Activated CD4-positive, CD25-positive, alpha-beta regulatory T cell treated with anti-CD3 and anti-CD28 coated beads, Interleukin-2, amount 50 U/mL, for 72 hours (primary cell): ENCODE measurements around the gene TAB2.

Experiments
- DNase-seq: peaks from one replicate; pipeline ENCODE4 v3.0.0; 2021

Gene TAB2, protein sequence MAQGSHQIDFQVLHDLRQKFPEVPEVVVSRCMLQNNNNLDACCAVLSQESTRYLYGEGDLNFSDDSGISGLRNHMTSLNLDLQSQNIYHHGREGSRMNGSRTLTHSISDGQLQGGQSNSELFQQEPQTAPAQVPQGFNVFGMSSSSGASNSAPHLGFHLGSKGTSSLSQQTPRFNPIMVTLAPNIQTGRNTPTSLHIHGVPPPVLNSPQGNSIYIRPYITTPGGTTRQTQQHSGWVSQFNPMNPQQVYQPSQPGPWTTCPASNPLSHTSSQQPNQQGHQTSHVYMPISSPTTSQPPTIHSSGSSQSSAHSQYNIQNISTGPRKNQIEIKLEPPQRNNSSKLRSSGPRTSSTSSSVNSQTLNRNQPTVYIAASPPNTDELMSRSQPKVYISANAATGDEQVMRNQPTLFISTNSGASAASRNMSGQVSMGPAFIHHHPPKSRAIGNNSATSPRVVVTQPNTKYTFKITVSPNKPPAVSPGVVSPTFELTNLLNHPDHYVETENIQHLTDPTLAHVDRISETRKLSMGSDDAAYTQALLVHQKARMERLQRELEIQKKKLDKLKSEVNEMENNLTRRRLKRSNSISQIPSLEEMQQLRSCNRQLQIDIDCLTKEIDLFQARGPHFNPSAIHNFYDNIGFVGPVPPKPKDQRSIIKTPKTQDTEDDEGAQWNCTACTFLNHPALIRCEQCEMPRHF

DNA sequence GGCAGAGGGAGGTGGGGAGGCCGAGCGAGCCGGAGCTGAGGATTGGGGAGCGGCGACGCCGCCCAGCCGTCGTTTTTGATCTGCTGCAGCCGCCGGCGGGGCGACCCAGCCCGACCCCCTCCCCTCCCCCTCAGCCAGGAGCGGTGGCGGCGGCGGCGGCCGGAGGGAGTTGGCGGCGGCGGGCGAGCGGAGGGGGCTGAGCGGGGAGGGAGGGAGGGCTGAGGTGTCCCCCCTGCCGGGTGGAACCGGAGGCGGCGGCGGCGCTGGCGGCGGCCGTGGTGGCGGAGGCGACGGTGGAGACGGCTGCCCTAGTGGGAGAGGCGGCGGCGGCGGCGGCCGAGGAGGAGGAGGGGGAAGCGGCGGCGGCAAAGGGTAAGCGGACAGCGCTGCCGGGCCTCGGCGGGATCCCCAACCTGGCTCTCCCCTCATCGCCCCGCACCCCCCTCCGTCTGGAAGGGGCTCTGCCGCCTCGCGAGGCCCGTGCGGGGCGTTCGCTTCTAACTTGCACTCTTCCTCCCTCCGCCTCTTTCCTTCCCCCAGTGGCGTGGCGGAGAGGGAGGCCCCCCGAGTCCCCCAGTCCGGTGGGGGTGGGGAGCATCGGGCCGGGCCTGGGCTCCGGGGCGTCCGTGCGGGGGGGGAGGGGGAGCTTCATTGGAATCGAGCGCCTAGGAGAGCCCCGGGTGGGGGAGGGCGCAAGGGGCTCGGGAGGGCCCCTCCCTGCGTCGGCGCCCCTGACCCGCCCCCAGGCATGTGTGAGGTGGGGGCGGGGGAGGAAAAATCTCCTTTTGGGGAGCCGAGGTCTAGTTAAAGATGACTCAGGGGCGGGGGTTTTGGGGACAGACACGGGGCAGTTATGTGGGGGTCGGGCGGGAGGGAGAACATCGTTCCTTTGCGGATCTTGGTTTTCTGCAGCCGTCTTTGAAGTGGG lies at the start of gene TAB2:
Gene TAB2 (plus strand): TSS at position 69 of the 928 bp plus-strand sequence. CDS start 52,286 bp downstream, outside the sequence.
- peak; percentile 77 for DNase-seq

DNA sequence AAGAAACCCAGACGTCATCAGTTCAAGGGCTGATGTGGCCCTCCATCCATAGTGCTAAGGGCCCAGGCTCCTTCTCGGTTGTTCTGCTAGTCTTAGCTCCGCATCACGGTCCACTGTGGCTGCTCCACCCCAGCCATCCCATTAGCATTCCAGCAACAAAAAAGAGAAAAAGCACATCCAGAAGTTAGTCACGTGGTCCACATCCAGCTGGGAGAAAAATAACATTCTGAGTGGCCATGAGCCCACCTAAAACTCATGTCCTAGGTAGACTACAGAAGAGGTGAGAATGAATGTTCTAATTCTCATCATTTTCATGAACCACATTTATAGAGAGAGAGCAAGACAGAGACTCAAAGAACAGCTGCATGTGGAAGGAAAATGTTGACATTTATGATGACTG lies 49.4 kb upstream of the TAB2 start:
- no peak for DNase-seq

DNA sequence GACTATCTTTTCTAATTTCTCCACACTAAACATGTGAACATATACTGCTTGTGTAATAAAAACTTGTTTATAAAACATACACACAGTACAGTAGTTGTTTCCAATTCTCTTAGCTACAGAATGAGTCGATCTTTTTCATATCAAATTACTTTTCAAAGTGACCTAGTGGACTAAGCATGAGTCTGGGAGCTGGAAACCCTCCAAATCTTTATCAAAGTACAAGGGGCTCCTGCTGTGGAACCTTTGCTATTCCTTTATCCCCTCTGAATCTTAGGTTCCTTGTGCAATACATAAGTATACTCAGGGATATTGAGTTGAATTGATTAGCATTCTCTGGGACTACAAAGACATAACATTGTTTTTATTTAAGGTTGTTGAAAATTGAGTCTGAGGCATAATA lies 48.7 kb upstream of the TAB2 start:
- DNase-seq = no peak

DNA sequence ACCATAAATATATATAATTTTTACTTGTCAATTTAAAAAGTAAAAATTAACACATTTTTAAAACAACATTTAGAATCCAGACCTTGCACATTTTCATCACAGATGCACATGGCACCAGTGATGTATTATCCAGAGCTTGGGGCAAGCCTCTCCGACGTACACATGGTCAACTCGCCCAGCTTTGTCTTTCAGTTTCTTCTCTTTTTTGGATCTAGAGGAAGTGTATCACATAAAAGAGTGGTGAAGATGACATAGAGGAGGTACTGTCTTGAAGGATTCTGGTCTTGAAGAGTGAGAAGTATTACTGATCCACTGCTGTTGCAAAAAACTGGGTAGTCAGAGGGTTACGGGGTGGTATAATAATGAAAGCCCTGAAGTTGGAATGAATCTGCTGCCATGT lies 46.9 kb upstream of the TAB2 start:
- DNase-seq = no peak

DNA sequence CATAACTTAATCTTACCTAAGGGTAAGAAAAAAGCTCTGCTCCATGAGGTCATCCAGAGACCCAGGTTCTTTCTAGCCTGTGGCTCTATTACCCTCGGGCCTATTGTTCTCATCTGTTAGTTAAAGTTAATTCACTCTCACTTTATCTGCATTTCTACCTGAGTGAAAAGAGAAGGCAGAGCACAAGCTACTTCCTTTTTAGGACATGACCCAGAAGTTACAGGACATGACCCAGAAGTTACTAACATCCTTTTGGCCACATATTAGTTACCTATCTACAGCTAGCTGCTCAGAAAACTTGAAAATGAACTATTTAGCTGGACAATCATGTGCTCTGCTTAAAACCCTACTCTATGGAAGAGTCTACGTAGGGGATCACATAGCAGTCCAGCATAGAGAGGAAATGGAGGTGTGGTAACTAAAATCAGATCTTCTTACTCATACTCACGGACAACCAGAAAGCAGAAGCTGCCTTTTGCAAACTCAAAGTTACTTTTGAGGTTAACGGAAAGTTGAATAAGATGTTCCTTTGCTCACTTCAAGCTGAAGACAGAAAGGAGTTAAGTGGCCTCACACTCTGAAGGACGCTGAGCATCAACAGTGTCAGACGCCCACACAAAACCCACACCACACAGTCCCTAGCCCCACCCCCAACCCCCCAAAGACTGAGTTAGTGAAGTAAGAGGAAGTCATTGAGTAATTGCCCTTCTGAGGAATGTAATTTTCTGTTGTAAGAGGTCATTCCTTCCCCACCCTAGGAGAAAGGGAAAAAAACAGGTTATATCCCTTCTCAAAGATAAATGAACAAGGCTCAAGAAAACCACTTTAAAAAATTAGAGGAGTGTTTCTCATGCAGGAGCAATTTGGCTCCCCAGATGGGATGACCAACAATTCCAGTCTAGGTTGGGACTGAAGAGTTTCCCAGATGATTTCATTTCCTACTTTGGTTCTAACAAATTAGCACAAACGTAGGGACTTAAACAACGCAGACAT lies 45.9 kb upstream of the TAB2 start:
- no peak for DNase-seq

DNA sequence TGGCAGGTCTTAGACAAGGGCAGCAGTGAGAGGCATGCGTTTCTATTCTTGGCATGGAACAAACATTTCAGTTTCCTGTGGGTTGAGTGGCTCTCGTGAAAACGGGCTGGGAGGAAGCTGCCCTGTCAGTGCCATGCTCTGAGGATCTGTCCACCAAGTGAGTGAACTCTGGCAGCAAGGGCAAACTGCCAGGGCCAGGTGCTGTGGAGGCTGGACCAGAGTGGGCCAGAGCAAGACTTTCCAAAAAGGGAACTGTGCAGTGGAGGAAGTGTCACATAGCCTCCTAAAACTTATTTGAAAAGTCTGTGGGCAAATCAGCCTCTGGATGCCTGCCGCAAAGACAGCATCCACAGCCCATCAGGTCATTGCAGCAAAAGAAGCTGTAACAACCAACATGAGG lies 44.2 kb upstream of the TAB2 start:
- no peak for DNase-seq

DNA sequence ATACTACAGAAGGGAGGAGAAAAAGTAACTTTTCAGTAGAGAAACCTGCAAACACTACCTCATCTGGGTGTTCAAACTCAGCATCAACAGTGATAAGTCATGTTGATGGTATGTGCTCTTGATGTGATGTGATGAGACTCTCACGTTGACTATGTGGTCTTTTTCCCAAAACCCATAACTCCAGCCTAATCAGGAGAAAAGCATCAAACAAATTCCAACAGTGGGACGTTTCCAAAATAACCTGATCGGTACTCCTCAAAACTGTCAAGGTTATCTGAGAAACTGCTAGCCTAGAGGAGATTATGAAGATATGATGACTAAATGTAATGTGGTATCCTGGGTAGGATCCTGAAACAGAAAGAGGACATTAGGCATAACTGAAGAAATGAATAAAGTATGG lies 41.9 kb upstream of the TAB2 start:
- DNase-seq = no peak

DNA sequence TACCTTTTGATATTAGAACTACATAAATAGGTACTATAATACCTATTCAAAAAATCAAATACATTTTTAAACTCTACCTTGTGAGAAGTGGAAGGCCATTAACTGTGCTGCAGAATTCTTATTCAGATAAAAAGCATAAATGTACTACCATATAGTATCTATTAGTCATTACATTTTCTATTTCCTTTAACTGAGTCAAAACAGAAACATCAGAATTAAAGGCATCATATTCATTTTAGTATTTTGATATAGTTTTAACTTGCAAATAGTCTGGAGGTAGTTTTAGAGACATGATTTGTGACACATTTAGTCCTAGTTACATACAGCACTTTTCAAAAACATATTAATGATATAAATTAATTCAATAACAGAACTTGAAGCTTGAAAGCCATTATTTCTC lies 39.9 kb upstream of the TAB2 start:
- no peak for DNase-seq

DNA sequence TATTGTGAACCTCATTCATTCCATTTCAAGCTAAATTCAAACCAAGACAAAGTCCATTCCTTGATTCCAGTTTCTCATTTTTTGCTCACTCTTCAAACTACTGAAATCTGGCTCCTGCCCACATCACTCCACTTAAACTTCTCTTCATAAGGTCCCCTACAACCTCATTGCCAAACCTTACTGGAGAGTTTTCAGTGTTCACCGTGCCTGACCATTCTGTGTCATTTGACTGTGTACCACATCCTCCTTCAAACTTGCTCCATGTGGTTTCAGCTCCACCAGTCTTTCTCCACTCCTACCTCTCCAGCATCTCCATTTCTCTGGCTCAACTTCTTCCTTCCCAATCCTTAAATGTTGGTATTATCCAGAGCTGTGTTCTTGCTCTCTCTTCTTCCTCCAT lies 38.5 kb upstream of the TAB2 start:
- no peak for DNase-seq

DNA sequence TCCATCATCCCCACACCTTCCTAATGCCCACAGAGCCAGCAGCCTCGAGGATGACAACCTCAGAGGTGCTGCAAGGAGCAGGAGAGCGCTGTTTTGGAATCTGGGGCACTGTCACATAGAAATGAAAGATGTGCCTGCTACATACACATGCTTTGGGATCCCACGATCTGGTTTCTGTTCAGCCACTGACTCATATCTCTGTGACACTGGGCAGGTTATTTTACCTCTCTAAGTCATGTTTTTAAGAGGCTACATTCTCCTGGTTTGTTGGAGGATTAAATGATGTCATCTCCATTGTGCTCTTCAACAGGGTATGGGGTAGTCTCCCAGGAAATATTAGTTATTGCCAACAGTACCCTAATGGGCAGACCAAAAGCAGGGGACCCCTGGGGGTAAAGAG lies 32.6 kb upstream of the TAB2 start:
- DNase-seq = no peak

DNA sequence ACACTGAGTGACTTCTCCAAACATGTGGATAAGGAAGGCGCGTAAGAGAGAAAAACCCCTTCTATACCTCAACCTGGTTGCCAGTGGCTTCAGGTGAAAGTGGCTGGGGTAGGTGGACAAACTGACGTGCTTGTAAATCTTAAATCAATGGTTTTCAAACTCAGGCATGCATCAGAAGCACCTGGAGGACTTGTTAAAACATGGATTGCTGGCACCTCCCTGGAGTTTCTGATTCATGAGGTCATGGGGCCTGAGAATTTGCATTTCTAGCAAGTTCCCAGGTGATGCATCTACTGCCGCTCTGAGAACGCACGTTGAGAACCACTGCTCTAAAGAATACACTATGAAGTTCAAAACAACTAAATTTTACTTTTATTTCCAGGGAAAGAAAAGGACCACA lies 31.9 kb upstream of the TAB2 start:
- no peak for DNase-seq

DNA sequence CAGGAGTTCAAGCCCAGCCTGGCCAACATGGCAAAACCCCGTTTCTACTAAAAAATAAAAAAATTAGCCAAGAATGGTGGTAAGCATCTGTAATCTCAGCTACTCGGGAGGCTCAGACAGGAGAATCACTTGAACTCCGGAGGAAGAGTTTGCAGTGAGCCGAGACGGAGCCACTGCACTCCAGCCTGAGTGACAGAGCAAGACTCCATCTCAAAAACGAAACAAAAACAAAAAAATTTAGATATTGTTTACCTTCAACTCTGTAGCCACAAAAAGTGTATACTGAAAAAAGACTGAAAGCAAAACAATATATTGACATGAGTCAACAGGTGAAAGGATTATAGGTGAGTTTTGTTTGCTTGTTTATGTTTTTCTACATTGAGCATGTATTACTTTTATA lies 30.6 kb upstream of the TAB2 start:
- no peak for DNase-seq

DNA sequence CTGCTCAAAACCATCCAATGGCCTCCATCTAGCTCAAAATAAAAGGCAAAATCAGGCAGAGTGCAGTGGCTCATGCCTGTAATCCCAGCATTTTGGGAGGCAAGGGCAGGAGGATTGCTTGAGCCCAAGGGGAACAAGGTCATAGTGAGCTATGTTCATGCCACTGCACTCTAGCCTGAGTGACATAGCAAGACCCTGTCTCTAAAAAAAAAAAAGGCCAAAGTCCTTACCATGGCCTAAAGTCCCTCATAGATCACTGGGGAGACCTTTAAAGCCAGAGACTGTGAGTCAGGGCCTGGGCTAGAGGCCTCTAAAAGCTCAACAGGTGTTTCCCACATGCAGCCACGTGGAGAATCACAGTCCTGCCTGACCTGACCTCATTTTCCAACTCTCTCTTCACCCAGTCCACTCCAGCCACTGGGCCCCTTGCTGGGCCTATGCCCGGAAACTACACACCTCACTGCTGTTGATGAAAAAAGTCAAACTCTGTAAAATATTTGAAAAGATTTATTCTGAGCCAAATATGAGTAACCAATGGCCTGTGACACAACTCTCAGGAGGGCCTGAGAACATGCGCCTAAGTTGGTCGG lies 28.2 kb upstream of the TAB2 start:
- DNase-seq = no peak

DNA sequence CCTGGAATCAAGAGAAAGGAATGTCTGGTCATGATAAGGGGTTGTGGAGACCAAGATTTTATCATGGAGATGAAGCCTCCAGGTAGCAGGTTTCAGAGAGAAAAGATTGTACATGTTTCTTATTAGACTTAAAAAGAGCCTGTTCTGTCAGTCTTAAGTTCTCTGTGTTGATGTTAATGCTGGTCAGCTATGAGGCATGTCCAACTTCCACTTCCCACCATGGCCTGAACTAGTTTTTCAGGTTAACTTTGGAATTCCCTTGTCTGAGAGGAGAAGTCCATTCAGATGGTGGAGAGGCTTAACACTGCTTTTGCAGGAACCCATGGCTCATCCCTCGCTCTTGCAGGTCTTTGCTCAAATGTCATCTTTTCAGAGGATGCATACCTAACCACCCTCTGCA lies 27.5 kb upstream of the TAB2 start:
- no peak for DNase-seq

DNA sequence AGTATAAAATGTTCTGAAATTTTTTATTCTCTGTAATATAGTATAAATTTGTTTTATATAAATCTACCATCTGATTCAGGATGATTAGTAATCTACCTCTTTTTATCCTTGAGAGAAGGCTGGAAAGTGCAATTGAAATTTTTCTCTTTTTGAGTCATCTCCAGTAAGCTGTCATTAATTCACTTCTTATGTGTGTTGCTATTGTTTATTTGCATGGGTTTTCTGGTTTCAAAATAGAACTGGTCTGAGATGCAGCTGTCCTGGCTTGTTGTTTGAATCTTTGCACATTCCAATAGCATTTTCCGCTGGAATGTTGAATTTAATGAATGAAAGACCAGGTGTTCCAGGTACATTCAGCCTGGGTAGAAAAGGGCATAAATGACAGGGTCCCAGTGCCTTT lies 24.3 kb upstream of the TAB2 start:
- no peak for DNase-seq

DNA sequence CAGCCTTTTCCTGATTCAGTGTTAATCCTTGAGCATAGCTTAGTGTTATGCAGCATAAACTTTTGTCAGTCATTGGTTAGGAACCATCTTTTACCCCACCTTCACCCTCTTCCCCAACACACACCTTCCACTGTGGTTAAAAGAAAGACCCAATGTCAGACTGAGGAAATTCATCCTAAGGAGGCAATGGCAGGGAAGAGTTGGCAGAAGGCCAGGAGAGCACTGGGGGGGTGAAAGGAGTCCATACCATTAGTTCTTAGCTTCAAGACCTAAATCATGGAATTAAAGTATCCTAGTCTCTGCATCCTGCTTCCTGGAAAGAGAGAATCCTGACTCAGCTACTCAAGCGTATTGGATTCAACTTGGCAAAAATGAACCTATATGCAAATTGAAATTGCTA lies 16.9 kb upstream of the TAB2 start:
- DNase-seq = no peak

DNA sequence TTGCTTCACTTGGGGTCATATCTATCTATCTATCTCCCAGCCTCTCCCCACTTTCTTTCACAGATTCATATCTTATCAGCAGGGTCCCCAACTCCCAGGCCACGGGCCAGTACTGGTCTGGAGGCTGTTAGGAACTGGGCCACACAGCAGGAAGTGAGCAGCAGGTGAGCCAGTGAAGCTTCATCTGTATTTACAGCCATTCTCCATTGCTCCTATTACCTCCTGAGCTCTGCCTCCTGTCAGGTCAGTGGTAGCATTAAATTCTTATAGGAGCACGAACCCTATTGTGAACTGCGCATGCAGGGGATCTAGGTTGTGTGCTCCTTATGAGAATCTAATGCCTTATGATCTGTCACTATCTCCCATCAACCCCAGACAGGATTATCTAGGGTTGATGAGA lies 14.8 kb upstream of the TAB2 start:
- DNase-seq = no peak

DNA sequence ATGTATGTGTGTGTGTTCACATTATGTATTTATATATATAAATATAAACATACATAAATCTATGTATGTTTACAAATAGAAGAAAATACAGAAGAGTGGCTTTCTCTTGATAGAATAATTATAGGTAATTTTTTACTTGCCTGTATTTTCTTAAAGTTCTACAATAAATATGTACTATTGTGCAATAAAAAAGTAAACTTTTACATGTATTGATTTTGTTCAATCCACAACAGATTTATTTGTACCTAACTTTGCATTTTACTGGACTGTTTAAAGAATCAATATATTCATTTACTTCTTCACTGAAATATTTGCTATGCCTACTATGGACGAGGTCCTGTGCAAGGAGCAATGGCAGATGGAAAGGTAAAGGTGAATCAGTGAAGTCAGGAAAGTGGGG lies 14.0 kb upstream of the TAB2 start:
- DNase-seq = no peak

DNA sequence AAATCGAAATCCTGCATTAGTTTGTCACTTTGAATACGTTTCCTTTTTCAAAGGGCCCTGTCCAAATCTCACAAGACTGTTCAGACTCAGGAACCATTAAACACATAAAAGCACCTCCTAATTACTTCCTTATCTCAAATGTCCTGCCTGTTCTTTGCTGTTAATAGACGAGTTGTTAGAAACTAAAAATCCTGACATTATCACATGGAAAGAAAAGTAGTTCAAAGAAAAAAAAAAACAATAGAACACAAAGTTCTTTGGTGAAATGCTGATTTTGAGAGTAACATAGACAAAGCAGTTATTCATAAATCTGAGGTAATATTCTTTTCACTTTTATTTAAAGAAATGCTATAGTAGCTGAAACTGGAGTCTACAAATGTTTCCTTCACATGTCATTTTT lies 12.1 kb upstream of the TAB2 start:
- DNase-seq = no peak

DNA sequence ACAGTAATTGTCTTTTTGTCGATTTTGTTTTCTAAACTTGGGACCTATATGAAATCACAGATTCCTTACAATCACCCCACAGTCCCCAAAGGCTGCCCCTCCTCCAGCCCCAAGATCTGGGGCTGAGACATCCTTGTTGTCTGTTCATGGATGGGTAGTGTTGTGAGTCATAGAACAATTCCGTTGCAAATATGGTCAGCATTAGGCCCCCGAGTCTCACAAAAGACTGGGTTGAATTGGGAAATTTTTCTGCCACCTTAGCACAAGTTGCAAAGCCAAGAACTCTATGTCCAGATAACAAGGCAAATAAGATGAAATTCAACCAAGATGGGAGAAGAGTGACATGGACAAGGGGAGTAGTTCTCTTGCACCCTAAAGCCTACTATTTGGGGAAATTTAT lies 10.5 kb upstream of the TAB2 start:
- no peak for DNase-seq

DNA sequence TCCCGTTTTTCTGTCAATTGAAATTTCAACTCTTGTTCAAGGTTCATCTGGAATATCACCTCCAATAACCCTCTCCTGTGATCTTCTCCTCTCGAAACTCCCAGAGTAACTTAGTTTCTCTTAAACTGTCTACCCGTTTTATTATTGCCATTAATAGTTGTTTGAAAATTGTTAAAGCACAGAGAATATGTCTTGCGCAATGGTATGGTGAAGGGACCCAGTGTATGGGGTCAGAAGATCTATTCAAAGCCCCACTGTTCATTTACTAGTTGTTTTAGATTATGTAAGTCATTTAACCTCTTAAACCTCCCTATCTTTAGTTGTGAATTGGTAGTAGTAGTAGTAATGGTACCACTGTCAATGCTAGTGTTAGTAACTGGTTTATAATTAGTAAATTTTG lies 6.2 kb upstream of the TAB2 start:
- DNase-seq = no peak

DNA sequence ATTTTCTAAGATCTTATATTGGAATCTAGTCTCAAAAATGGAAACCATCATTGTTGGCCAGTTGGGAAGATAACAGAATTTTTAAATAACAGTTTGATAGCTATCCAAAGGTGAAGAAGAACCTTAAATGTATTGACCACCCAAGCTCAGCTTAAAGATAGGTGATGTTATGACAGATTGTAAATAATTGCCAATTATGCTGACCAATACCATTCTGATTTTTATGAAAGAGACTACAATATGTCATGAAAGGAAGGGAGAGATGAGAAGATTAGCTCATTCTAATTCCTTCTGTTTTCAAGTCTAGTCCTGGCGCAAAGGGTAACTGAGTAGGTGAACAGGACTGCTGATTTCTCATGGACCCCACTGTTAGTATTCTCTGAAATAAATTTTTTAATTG lies 5.7 kb upstream of the TAB2 start:
- DNase-seq = no peak
